ENCODE results near the gene LMX1A. TPM values are rescaled to one million over a fixed set of nuclear protein-coding genes. Genes with fewer than 3 reads are reported as not detected.

Gene LMX1A
- total RNA-seq, 1 donor from 2014 or later, result 0.21 TPM

DNA sequence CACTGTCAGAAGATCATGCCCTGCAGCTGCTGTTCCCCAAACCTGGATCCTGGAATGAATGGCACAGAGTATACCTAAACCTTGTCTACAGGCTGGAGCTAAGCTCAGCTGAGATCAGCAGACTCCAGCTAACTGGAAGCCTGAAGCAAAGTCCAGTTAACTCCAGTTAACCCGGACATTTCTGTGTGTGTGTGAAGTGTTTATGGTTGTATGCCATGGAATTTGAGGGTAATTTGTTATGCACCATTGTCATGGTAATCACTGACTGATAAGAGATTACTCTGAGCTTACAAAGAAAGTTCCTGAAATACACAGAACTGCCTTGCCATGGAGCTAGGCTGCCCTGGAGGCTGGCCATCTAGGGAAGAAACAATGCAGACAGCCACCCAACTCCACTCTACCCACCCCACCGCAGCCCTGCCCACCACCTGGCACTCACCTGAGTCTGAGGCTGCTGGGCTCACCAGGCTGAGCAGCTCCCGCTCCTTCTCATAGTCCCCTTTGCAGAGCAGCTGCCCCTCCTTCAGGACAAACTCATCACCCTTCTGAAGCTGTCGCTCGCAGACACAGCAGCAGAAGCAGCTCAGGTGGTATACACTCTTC is 107.4 kb downstream of the LMX1A start:
- intact Hi-C loops (cut with DNase I), result no loop called here
- ATAC-seq, result no peak
- Histone ChIP-seq H3K27ac (no peak overlapping the region), H3K36me3 (no peaks in the 10 kb centered on the region), H3K27me3 (ENCODE audit: low read depth) (no peaks in the 10 kb centered on the region), H3K4me3 (no peak overlapping the region), H3K9me3 (no peaks in the 10 kb centered on the region), H3K4me1 (no peaks in the 10 kb centered on the region)
- TF ChIP-seq, protein P1, sequence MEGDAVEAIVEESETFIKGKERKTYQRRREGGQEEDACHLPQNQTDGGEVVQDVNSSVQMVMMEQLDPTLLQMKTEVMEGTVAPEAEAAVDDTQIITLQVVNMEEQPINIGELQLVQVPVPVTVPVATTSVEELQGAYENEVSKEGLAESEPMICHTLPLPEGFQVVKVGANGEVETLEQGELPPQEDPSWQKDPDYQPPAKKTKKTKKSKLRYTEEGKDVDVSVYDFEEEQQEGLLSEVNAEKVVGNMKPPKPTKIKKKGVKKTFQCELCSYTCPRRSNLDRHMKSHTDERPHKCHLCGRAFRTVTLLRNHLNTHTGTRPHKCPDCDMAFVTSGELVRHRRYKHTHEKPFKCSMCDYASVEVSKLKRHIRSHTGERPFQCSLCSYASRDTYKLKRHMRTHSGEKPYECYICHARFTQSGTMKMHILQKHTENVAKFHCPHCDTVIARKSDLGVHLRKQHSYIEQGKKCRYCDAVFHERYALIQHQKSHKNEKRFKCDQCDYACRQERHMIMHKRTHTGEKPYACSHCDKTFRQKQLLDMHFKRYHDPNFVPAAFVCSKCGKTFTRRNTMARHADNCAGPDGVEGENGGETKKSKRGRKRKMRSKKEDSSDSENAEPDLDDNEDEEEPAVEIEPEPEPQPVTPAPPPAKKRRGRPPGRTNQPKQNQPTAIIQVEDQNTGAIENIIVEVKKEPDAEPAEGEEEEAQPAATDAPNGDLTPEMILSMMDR (IDR thresholded peaks at IDR 0.05), result no peak
- DNase-seq, result no peak

DNA sequence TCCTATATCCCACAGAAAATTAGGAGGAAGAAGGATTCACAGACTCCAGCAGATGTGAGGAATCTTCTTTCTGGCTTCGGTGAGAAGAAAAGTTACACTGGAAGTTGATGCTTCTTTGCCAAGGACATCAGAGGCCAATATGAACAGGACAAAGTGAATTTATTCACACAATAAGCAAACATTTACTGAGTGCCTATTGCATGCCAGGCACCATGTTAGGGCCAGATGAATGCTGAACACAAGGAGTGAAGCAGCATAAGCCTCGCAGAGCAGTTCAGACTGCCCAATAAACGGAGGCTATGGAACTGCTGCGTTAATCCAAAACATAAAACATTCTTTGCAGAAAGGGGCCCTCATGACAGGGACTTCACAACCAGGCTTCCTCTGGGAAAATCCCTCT is 114.6 kb downstream of the LMX1A start:
- no peaks in the 10 kb centered on the region for H3K36me3 ChIP-seq
- no peaks in the 10 kb centered on the region for H3K4me1 ChIP-seq
- TF ChIP-seq, protein P1 (IDR thresholded peaks at IDR 0.05), result no peak
- no peaks in the 10 kb centered on the region for H3K9me3 ChIP-seq
- intact Hi-C loops (cut with DNase I), result no loop called here
- no peak overlapping the region for H3K27ac ChIP-seq
- DNase-seq, result no peak
- no peak overlapping the region for H3K4me3 ChIP-seq
- H3K27me3 ChIP-seq (ENCODE audit: low read depth), result peaks cover 9% of the 10 kb centered on the region
- ATAC-seq, result no peak

DNA sequence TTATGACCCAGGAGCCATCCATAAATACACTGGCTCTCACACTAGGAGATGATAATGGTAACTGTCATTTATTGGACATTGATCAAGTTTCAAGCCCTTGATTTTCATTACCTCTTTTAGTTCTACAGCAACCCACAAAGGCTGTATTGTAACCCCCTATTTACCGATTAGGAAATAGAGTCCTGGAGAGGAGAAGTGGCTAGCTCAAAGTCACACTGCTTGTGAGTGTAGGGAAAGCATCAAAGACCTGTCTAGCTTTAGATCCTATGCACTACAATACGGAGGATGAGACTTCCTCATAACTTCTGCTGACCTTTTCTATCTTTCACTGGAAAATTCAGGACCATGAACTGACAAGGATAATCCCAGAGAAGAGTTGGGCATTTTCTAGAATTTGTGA is 115.2 kb downstream of the LMX1A start:
- Histone ChIP-seq H3K36me3 (no peaks in the 10 kb centered on the region), H3K4me1 (no peaks in the 10 kb centered on the region), H3K27me3 (ENCODE audit: low read depth) (peaks cover 15% of the 10 kb centered on the region), H3K4me3 (no peak overlapping the region), H3K9me3 (no peaks in the 10 kb centered on the region), H3K27ac (no peak overlapping the region)
- TF ChIP-seq, protein P1 (IDR thresholded peaks at IDR 0.05), result no peak
- DNase-seq, result no peak
- no peak for ATAC-seq
- intact Hi-C loops (cut with DNase I), result no loop called here

DNA sequence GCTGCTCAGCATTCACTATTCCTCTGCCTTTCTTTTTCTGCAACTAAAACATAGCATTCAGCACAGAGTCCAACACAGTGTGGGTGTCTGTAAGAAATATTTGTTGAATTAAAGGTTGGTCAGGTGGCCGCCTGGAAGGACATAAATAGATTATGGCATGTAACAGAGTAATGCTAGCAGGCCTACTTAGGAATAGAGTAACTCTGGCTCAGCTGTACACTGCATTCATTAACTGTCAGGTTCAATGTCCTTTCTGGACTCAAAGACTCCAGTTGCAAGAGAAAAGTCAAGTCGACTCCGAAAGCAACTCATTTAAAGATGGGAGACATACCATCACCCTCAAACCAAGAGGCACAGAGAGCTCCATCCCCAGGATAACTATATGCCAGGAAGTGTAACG is 116.0 kb downstream of the LMX1A start:
- intact Hi-C loops (cut with DNase I), result no loop called here
- TF ChIP-seq, protein P1 (IDR thresholded peaks at IDR 0.05), result no peak
- no peaks in the 10 kb centered on the region for H3K9me3 ChIP-seq
- peaks cover 23% of the 10 kb centered on the region for H3K27me3 ChIP-seq (ENCODE audit: low read depth)
- no peak overlapping the region for H3K27ac ChIP-seq
- no peak overlapping the region for H3K4me3 ChIP-seq
- H3K36me3 ChIP-seq, result no peaks in the 10 kb centered on the region
- peaks cover 8% of the 10 kb centered on the region for H3K4me1 ChIP-seq
- no peak for DNase-seq
- ATAC-seq, result no peak

DNA sequence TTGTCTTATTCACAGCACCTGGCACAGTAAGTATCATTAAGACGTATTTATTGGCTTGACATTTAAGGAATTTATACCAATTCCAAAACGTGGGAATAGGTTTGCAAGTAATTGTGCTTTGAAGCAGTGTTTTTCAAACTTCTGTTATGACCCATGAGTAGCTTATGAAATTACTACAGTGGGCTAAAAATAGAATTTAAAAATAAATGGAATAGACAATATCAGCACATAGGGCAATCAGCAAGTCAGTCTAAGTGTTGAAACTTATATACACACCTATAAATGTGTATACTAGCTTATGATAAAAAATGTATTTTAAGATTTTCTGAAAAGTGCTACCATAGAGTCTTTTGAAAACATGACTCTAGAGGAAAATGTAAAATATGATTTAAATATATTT is 116.6 kb downstream of the LMX1A start:
- H3K27me3 ChIP-seq (ENCODE audit: low read depth), result peaks cover 30% of the 10 kb centered on the region
- peaks cover 11% of the 10 kb centered on the region for H3K4me1 ChIP-seq
- no peaks in the 10 kb centered on the region for H3K9me3 ChIP-seq
- ATAC-seq (no peak), DNase-seq (no peak)
- intact Hi-C loops (cut with DNase I), result no loop called here
- H3K36me3 ChIP-seq, result no peaks in the 10 kb centered on the region
- no peak overlapping the region for H3K27ac ChIP-seq
- H3K4me3 ChIP-seq, result no peak overlapping the region
- TF ChIP-seq, protein P1 (IDR thresholded peaks at IDR 0.05), result no peak
